BLaER1 treated with 17β-estradiol and CSF1 and Interleukin-3, amounts not matched to agents 10 nM and 100 nM (cell line): ENCODE measurements around the gene LTBP1.
"Not testable (repeated sequence)": the region's sequence is repeated elsewhere in the genome, so short reads cannot be mapped to it uniquely, and the experiment has no call there.

Source experiments
- H3K27ac ChIP-seq, 11 experiments: shearing (Covaris generic); formaldehyde crosslinking; 2 replicates each; pipeline ENCODE4 v1.8.1; 2022
- H3K27me3 ChIP-seq, 11 experiments: shearing (Covaris generic); formaldehyde crosslinking; 2 replicates each; pipeline ENCODE4 v1.8.1; 2022
- H3K36me3 ChIP-seq, 11 experiments: shearing (Covaris generic); formaldehyde crosslinking; 2 replicates each; pipeline ENCODE4 v1.8.1; 2022
- H3K4me1 ChIP-seq, 10 experiments: shearing (Covaris generic); formaldehyde crosslinking; 2 replicates each; pipeline ENCODE4 v1.8.1; 2022
- H3K4me2 ChIP-seq, 11 experiments: shearing (Covaris generic); formaldehyde crosslinking; 2 replicates each; pipeline ENCODE4 v1.8.1; 2022
- H3K4me3 ChIP-seq, 10 experiments: shearing (Covaris generic); formaldehyde crosslinking; 2 replicates each; pipeline ENCODE4 v1.8.1; 2022
- H3K9ac ChIP-seq, 11 experiments: shearing (Covaris generic); formaldehyde crosslinking; 2 replicates each; pipeline ENCODE4 v1.8.1; 2022
- H3K9me3 ChIP-seq, 11 experiments: shearing (Covaris generic); formaldehyde crosslinking; replicated peaks in 1 of 11; 2 replicates each; pipeline ENCODE4 v1.8.1; 2022
- H4K20me1 ChIP-seq, 11 experiments: shearing (Covaris generic); formaldehyde crosslinking; 2 replicates each; pipeline ENCODE4 v1.8.1; 2022
- Cebpa-rat ChIP-seq, 11 experiments: shearing (Covaris generic); IDR thresholded peaks; 2 replicates each; pipeline ENCODE4 v1.8.1; 2022

The LTBP1 gene

GRCh38 chr2:32981612-32982011 is 34.9 kb downstream of the LTBP1 start:
- Histone ChIP-seq H3K9me3 (peaks cover 23 to 43% (median 33%) of the 10 kb centered on the region in 11 experiments), H4K20me1 (no peaks in the 10 kb centered on the region), H3K4me2 (no peak overlapping the region), H3K4me1 (no peaks in the 10 kb centered on the region), H3K36me3 (no peaks in the 10 kb centered on the region; a peak in 1 of 22 replicates), H3K27ac (no peak overlapping the region), H3K9ac (no peak overlapping the region), H3K4me3 (no peak overlapping the region), H3K27me3 (no peaks in the 10 kb centered on the region)
- TF ChIP-seq Cebpa-rat (IDR thresholded peaks at IDR 0.05) = no peak

- peaks cover 18 to 32% (median 26%) of the 10 kb centered on the region in 11 experiments for H3K9me3 ChIP-seq
- H3K9ac ChIP-seq, H3K4me1 ChIP-seq, H3K36me3 ChIP-seq, H3K27me3 ChIP-seq, H3K27ac ChIP-seq, H4K20me1 ChIP-seq, H3K4me2 ChIP-seq, H3K4me3 ChIP-seq: not testable (repeated sequence)
Observed at GRCh38 chr2:32983193-32983924, 36.6 kb downstream of the LTBP1 start.

- no peak for TF ChIP-seq Cebpa-rat (IDR thresholded peaks at IDR 0.05)
- peaks cover 12 to 28% (median 21%) of the 10 kb centered on the region in 11 experiments for H3K9me3 ChIP-seq
- no peak overlapping the region for H3K27ac ChIP-seq
Observed at GRCh38 chr2:32986480-32986879, 39.7 kb downstream of the LTBP1 start.

DNA sequence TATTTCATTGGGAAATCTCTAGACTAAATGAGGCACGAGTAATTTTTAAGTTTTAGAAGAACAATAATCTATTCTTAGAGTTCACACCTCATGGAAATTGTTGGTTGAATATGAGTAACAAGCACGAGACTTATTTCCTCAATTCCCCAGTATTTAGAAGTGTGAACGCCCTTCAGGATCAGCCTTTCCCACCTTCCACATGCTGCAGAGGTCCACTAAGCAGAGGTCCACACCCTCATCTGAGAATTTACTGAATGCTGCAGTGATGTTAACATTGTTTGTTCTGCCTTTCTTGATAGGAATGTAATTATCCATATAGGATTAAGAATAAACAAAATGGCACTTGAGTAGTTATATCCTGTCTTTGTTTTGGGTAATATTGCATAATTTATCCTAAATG is 41.8 kb downstream of the LTBP1 start:
- TF ChIP-seq Cebpa-rat (IDR thresholded peaks at IDR 0.05) = no peak
- Histone ChIP-seq H3K4me3 (no peak overlapping the region), H3K36me3 (no peaks in the 10 kb centered on the region), H3K9ac (no peak overlapping the region), H3K27me3 (no peaks in the 10 kb centered on the region), H4K20me1 (no peaks in the 10 kb centered on the region), H3K27ac (no peak overlapping the region), H3K4me2 (peak overlapping the region in 1 of 11 experiments; percentile 23; a peak in 1 of 22 replicates), H3K9me3 (peaks cover 0 to 10% (median 2%) of the 10 kb centered on the region in 11 experiments; a peak in 5 of 22 replicates), H3K4me1 (peaks cover 0 to 8% (median 0%) of the 10 kb centered on the region in 10 experiments; a peak in 1 of 20 replicates)

More at GRCh38 chr2:32986480-32986879, 39.7 kb downstream of the LTBP1 start:
- H3K36me3 ChIP-seq = no peaks in the 10 kb centered on the region; a peak in 1 of 22 replicates
- no peak overlapping the region for H3K9ac ChIP-seq
- H3K4me3 ChIP-seq = no peak overlapping the region
- no peaks in the 10 kb centered on the region for H4K20me1 ChIP-seq
- no peaks in the 10 kb centered on the region for H3K27me3 ChIP-seq
- no peak overlapping the region for H3K4me2 ChIP-seq
- peaks cover 0 to 8% (median 0%) of the 10 kb centered on the region in 10 experiments; a peak in 1 of 20 replicates for H3K4me1 ChIP-seq

GRCh38 chr2:32990556-32990955 is 43.8 kb downstream of the LTBP1 start:
- H3K27me3 ChIP-seq = no peaks in the 10 kb centered on the region
- no peak overlapping the region for H3K27ac ChIP-seq
- TF ChIP-seq Cebpa-rat (IDR thresholded peaks at IDR 0.05) = no peak
- no peak overlapping the region for H3K4me2 ChIP-seq
- no peaks in the 10 kb centered on the region for H3K36me3 ChIP-seq
- H3K4me1 ChIP-seq = peaks cover 0 to 8% (median 0%) of the 10 kb centered on the region in 10 experiments; a peak in 1 of 20 replicates
- H3K9me3 ChIP-seq = peaks cover 0 to 7% (median 0%) of the 10 kb centered on the region in 11 experiments; a peak in 2 of 22 replicates
- no peak overlapping the region for H3K4me3 ChIP-seq
- no peaks in the 10 kb centered on the region for H4K20me1 ChIP-seq
- no peak overlapping the region for H3K9ac ChIP-seq

DNA sequence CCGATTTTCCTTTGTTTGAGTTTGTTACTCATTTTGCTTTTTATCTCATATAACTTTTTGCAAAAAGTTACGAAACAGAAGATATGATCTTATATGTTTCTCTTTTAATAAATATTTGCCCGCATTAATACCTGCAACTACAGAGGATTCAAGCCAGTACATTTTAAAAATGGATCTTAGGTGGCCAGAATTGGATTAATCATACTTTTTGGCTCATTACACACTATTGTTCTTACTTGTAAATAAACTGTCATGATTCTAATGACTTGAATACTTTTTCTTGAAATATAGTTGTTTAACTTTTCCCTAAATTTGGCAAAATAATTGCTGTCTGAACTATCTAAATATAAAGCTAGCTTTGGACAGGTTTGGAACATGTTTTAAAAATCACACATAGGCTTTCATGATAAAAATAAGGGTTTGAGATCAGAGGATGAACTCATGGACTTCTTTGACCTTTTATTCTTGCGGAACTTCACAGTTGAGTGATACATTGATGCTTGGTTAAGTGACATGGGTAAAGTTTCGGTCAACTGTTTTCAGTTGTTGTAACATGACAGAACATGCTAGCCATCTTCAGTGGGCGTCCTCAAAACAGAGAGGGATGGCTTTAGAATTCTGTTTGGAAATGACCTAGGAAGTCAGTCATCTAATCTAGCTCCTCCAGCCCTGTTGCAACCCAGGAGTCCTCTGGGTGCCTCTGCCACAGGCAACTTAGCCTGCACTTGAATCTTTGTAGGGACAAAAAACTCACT is 44.5 kb downstream of the LTBP1 start:
- H3K36me3 ChIP-seq = no peaks in the 10 kb centered on the region
- no peak overlapping the region for H3K4me2 ChIP-seq
- no peak overlapping the region for H3K4me3 ChIP-seq
- no peak overlapping the region for H3K9ac ChIP-seq
- H4K20me1 ChIP-seq = no peaks in the 10 kb centered on the region
- peaks cover 0 to 8% (median 0%) of the 10 kb centered on the region in 10 experiments; a peak in 1 of 20 replicates for H3K4me1 ChIP-seq
- no peaks in the 10 kb centered on the region for H3K27me3 ChIP-seq
- H3K27ac ChIP-seq = no peak overlapping the region
- H3K9me3 ChIP-seq = peaks cover 0 to 7% (median 0%) of the 10 kb centered on the region in 11 experiments; a peak in 4 of 22 replicates
- TF ChIP-seq Cebpa-rat (IDR thresholded peaks at IDR 0.05) = no peak

GRCh38 chr2:32993005-32993539 is 46.3 kb downstream of the LTBP1 start:
- peaks cover 0 to 8% (median 0%) of the 10 kb centered on the region in 11 experiments; a peak in 4 of 22 replicates for H3K9me3 ChIP-seq
- H4K20me1 ChIP-seq = no peaks in the 10 kb centered on the region
- no peak overlapping the region for H3K27ac ChIP-seq
- no peak overlapping the region for H3K4me3 ChIP-seq
- no peak overlapping the region for H3K4me2 ChIP-seq
- H3K9ac ChIP-seq = no peak overlapping the region
- peaks cover 0 to 4% (median 0%) of the 10 kb centered on the region in 10 experiments; a peak in 1 of 20 replicates for H3K4me1 ChIP-seq
- no peaks in the 10 kb centered on the region for H3K27me3 ChIP-seq
- no peak for TF ChIP-seq Cebpa-rat (IDR thresholded peaks at IDR 0.05)
- H3K36me3 ChIP-seq = no peaks in the 10 kb centered on the region

GRCh38 chr2:32997705-32998104 is 51.0 kb downstream of the LTBP1 start:
- no peaks in the 10 kb centered on the region for H4K20me1 ChIP-seq
- H3K4me2 ChIP-seq = no peak overlapping the region
- H3K27ac ChIP-seq = no peak overlapping the region
- no peaks in the 10 kb centered on the region for H3K4me1 ChIP-seq
- H3K9ac ChIP-seq = no peak overlapping the region
- H3K27me3 ChIP-seq = no peaks in the 10 kb centered on the region
- peaks cover 0 to 8% (median 0%) of the 10 kb centered on the region in 11 experiments; a peak in 3 of 22 replicates for H3K9me3 ChIP-seq
- no peak for TF ChIP-seq Cebpa-rat (IDR thresholded peaks at IDR 0.05)
- H3K4me3 ChIP-seq = no peak overlapping the region
- H3K36me3 ChIP-seq = no peaks in the 10 kb centered on the region

- Histone ChIP-seq H3K27ac (no peak overlapping the region), H3K4me3 (no peak overlapping the region), H3K36me3 (no peaks in the 10 kb centered on the region), H3K4me1 (no peaks in the 10 kb centered on the region), H4K20me1 (no peaks in the 10 kb centered on the region), H3K9me3 (peaks cover 0 to 4% (median 0%) of the 10 kb centered on the region in 11 experiments; a peak in 2 of 22 replicates), H3K4me2 (no peak overlapping the region), H3K27me3 (no peaks in the 10 kb centered on the region), H3K9ac (no peak overlapping the region)
- no peak for TF ChIP-seq Cebpa-rat (IDR thresholded peaks at IDR 0.05)
Observed at GRCh38 chr2:33000986-33001385, 54.2 kb downstream of the LTBP1 start.
